ENCODE results near the gene RPL13A. TPM values are rescaled to one million over a fixed set of nuclear protein-coding genes. Genes with fewer than 3 reads are reported as not detected.
"Not testable (repeated sequence)": the region's sequence is repeated elsewhere in the genome, so short reads cannot be mapped to it uniquely, and the experiment has no call there.

Gene RPL13A
- total and polyA plus RNA-seq, 9 donors, result 3,682 to 9,736 (median 6,664) TPM

- WGBS, 3 donors, result 1 to 2% (median 2%) methylated on average over 39 to 43 of the region's 43 CpGs
- peak; percentile 76 to 90 (median 85) for DNase-seq
- peak overlapping the region; percentile 55 for H3K4me3 ChIP-seq
- H3K9me3 ChIP-seq, result no peaks in the 10 kb centered on the region
- peak overlapping the region in 1 of 2 donors; percentile 3 for H3K27ac ChIP-seq
- intact Hi-C loops (cut with DNase I), result loop anchor here in 3 of 4 donors (2.0 to 10.0 kb wide), 3 partner anchors 52 to 216 kb away; partner anchors contain the start of genes DKKL1 (in 1 of the 3) and TEAD2 (in 1 of the 3)
- no peaks in the 10 kb centered on the region for H3K4me1 ChIP-seq (ENCODE audit: insufficient read depth)
- TF ChIP-seq EP300 (IDR thresholded peaks at IDR 0.05), result no peak
- TF ChIP-seq POLR2A (IDR thresholded peaks at IDR 0.05), result no peak
- no peaks in the 10 kb centered on the region for H3K27me3 ChIP-seq
- no peaks in the 10 kb centered on the region for H3K36me3 ChIP-seq
Observed at GRCh38 chr19:49442771-49443365, 44.5 kb upstream of the RPL13A start.

- Histone ChIP-seq H3K4me3 (peak overlapping the region; percentile 55), H3K36me3 (no peaks in the 10 kb centered on the region), H3K27me3 (no peaks in the 10 kb centered on the region), H3K4me1 (ENCODE audit: insufficient read depth) (no peaks in the 10 kb centered on the region), H3K27ac (peak overlapping the region in 1 of 2 donors; percentile 3), H3K9me3 (no peaks in the 10 kb centered on the region)
- 0 to 1% (median 1%) methylated on average over 45 to 47 of the region's 47 CpGs for WGBS, 3 donors
- peak; percentile 93 to 96 (median 95) for DNase-seq
- intact Hi-C loops (cut with DNase I), result loop anchor here in 3 of 4 donors (2.0 to 10.0 kb wide), 3 partner anchors 53 to 216 kb away; partner anchors contain the start of genes DKKL1 (in 1 of the 3) and TEAD2 (in 1 of the 3)
- TF ChIP-seq POLR2A (IDR thresholded peaks at IDR 0.05), result peak; percentile 16
- TF ChIP-seq, protein P1, sequence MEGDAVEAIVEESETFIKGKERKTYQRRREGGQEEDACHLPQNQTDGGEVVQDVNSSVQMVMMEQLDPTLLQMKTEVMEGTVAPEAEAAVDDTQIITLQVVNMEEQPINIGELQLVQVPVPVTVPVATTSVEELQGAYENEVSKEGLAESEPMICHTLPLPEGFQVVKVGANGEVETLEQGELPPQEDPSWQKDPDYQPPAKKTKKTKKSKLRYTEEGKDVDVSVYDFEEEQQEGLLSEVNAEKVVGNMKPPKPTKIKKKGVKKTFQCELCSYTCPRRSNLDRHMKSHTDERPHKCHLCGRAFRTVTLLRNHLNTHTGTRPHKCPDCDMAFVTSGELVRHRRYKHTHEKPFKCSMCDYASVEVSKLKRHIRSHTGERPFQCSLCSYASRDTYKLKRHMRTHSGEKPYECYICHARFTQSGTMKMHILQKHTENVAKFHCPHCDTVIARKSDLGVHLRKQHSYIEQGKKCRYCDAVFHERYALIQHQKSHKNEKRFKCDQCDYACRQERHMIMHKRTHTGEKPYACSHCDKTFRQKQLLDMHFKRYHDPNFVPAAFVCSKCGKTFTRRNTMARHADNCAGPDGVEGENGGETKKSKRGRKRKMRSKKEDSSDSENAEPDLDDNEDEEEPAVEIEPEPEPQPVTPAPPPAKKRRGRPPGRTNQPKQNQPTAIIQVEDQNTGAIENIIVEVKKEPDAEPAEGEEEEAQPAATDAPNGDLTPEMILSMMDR (IDR thresholded peaks at IDR 0.05), result peak; percentile 89 to 99 (median 90)
- TF ChIP-seq EP300 (IDR thresholded peaks at IDR 0.05), result no peak
Observed at GRCh38 chr19:49443366-49444099, 43.9 kb upstream of the RPL13A start.

DNA sequence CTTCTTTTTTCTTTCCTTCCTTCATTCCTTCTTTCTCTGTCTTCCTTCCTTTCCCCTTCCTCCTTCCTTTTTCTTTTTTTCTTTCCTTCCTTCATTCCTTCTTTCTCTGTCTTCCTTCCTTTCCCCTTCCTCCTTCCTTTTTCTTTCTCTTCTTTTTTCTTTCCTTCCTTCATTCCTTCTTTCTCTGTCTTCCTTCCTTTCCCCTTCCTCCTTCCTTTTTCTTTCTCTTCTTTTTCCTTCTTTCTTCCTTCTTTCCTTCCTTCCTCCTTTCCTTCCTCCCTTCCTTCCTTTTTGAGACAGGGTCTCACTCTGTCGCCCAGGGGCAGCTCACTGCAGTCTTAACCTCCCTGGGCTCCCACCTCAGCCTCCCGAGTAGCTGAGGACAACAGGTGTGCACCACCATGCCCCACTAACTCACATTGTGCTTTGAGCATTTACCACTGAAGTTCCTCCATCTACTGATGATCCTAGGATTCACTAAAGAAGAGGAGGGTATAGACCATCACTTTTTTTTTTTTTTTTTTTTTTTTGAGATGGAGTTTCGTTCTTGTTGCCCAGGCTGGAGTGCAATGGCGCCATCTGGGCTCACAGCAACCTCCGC lies 43.2 kb upstream of the RPL13A start:
- H3K36me3 ChIP-seq; H3K27me3 ChIP-seq; H3K9me3 ChIP-seq; DNase-seq; H3K4me3 ChIP-seq; H3K4me1 ChIP-seq (ENCODE audit: insufficient read depth); H3K27ac ChIP-seq: not testable (repeated sequence)
- intact Hi-C loops (cut with DNase I), result loop anchor here in 3 of 4 donors (5.0 to 10.0 kb wide), 2 partner anchors 79 to 217 kb away; partner anchors contain the start of genes DKKL1 (in 1 of the 3) and TEAD2 (in 1 of the 3)
- 48 to 75% (median 50%) methylated on average over 5 of the region's 5 CpGs for WGBS, 3 donors

DNA sequence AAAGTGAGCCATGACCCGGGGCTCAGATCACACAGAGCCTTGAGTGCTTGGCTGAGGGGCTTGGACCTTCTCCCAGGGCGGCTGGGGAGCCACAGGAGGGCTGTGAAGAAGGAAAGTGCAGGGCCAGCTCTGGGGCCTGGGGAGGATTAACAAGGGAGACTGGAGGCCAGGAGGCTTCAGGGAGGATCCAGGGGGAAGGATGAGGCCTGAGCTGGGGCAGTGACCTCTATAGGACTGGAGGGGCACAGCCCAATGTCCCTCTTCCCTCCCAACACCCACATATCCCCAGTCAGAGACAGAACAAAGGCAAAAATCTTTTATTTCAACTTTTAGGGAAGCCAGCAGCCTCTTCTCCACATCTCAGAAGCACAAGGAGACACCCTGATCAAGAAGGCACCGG lies 41.4 kb upstream of the RPL13A start:
- 62 to 85% (median 64%) methylated on average over 3 of the region's 3 CpGs for WGBS, 3 donors
- no peak overlapping the region for H3K4me3 ChIP-seq
- no peaks in the 10 kb centered on the region for H3K9me3 ChIP-seq
- no peak for TF ChIP-seq POLR2A (IDR thresholded peaks at IDR 0.05)
- TF ChIP-seq, protein P1 (IDR thresholded peaks at IDR 0.05), result no peak
- TF ChIP-seq EP300 (IDR thresholded peaks at IDR 0.05), result no peak
- no peak for DNase-seq
- no peaks in the 10 kb centered on the region for H3K4me1 ChIP-seq (ENCODE audit: insufficient read depth)
- intact Hi-C loops (cut with DNase I), result loop anchor here in 1 of 4 donors (10.0 kb wide), 1 partner anchor 81 kb away; the partner anchor contains the start of genes DKKL1 and TEAD2
- H3K27me3 ChIP-seq, result no peaks in the 10 kb centered on the region
- H3K36me3 ChIP-seq, result no peaks in the 10 kb centered on the region
- H3K27ac ChIP-seq, result no peak overlapping the region

Data from ovary (tissue), 9 donors.